ENCODE data around the gene GPER1.

- TF ChIP-seq CTCF (conservative IDR thresholded peaks at IDR 0.05; ENCODE audit: low read depth in 2 of 2), result no peak
- TF ChIP-seq POLR2AphosphoS5 (IDR thresholded peaks at IDR 0.05; ENCODE audit: low read depth), result no peak
- TF ChIP-seq REST (IDR thresholded peaks at IDR 0.05; ENCODE audit: unreplicated experiment), result no peak
Measured at GRCh38 chr7:1050254-1050906, 37.5 kb upstream of the GPER1 start.
